Glutamatergic neuron (in vitro differentiated cells): Measurements from ENCODE around the gene GRB14. TPM values are rescaled to one million over a fixed set of nuclear protein-coding genes. Genes with fewer than 3 reads are reported as not detected.

Experiments used
- DNase-seq: peaks from one replicate; pipeline ENCODE4 v3.0.0; 2022
- H3K27ac Mint-ChIP-seq: one replicate; pipeline ENCODE4 v1.8.0; 2020; ENCODE audit warnings: mild to moderate bottlenecking, mixed read lengths, inconsistent platforms; ENCODE audit not compliant: unreplicated experiment
- H3K27me3 Mint-ChIP-seq: one replicate; pipeline ENCODE4 v1.8.0; 2020; ENCODE audit warnings: mild to moderate bottlenecking, moderate library complexity, mixed read lengths, inconsistent platforms; ENCODE audit not compliant: unreplicated experiment
- H3K36me3 Mint-ChIP-seq: one replicate; pipeline ENCODE4 v1.8.0; 2020; ENCODE audit warnings: mild to moderate bottlenecking, mixed read lengths, inconsistent platforms; ENCODE audit not compliant: unreplicated experiment
- H3K4me1 Mint-ChIP-seq: one replicate; pipeline ENCODE4 v1.8.0; 2020; ENCODE audit warnings: mild to moderate bottlenecking, low read depth, mixed read lengths, inconsistent platforms; ENCODE audit not compliant: unreplicated experiment
- H3K4me3 Mint-ChIP-seq: one replicate; pipeline ENCODE4 v1.8.0; 2020; ENCODE audit warnings: mild to moderate bottlenecking, mixed read lengths, inconsistent platforms; ENCODE audit not compliant: unreplicated experiment
- H3K9me3 Mint-ChIP-seq: one replicate; pipeline ENCODE4 v1.8.0; 2020; ENCODE audit warnings: mild to moderate bottlenecking, moderate library complexity, mixed read lengths, inconsistent platforms; ENCODE audit not compliant: unreplicated experiment
- CTCF ChIP-seq: fragments of 200-600 bp; sonication (generic); IDR thresholded peaks from one replicate; pipeline ENCODE4 v1.5.0; 2021; ENCODE audit not compliant: partially characterized antibody, unreplicated experiment
- total RNA-seq: library from RNA; stranded (reverse); fragmentation: NEBNext Ultra II Directional; extraction: Animal tissue kit (Norgen Biotek cat#: 25700); gene quantifications from one replicate; pipeline ENCODE4 v1.2.1, GENCODE V29; 2021; ENCODE audit not compliant: unreplicated experiment

Gene GRB14
- total RNA-seq, 1 donor from 2014 or later = 0.83 TPM

GRCh38 chr2:164522561-164522981 is 98.7 kb downstream of the GRB14 start:
- no peak overlapping the region for H3K4me3 Mint-ChIP-seq
- TF ChIP-seq CTCF = no peak
- H3K27me3 Mint-ChIP-seq = no peaks in the 10 kb centered on the region
- no peak overlapping the region for H3K27ac Mint-ChIP-seq
- H3K4me1 Mint-ChIP-seq = no peaks in the 10 kb centered on the region
- DNase-seq = no peak
- H3K36me3 Mint-ChIP-seq = peaks cover 6% of the 10 kb centered on the region
- peaks cover 2% of the 10 kb centered on the region for H3K9me3 Mint-ChIP-seq

GRCh38 chr2:164515734-164516133 is 105.5 kb downstream of the GRB14 start:
- peaks cover 15% of the 10 kb centered on the region for H3K9me3 Mint-ChIP-seq
- no peak for DNase-seq
- no peak for TF ChIP-seq CTCF
- peaks cover 1% of the 10 kb centered on the region for H3K4me1 Mint-ChIP-seq
- peaks cover 2% of the 10 kb centered on the region for H3K27me3 Mint-ChIP-seq
- H3K36me3 Mint-ChIP-seq = peaks cover 31% of the 10 kb centered on the region
- no peak overlapping the region for H3K4me3 Mint-ChIP-seq
- H3K27ac Mint-ChIP-seq = no peak overlapping the region

- Mint-ChIP-seq H3K27ac (no peak overlapping the region), H3K27me3 (peaks cover 2% of the 10 kb centered on the region)
Measured at GRCh38 chr2:164515030-164515429, 106.3 kb downstream of the GRB14 start.

GRCh38 chr2:164514491-164514890 is 106.8 kb downstream of the GRB14 start:
- peaks cover 15% of the 10 kb centered on the region for H3K9me3 Mint-ChIP-seq
- H3K27me3 Mint-ChIP-seq = peaks cover 2% of the 10 kb centered on the region
- H3K27ac Mint-ChIP-seq = no peak overlapping the region
- DNase-seq = no peak
- TF ChIP-seq CTCF = no peak
- H3K4me1 Mint-ChIP-seq = peaks cover 8% of the 10 kb centered on the region
- no peak overlapping the region for H3K4me3 Mint-ChIP-seq
- peaks cover 31% of the 10 kb centered on the region for H3K36me3 Mint-ChIP-seq

More at GRCh38 chr2:164515030-164515429, 106.3 kb downstream of the GRB14 start:
- DNase-seq = no peak
- Mint-ChIP-seq H3K9me3 (peaks cover 15% of the 10 kb centered on the region), H3K4me3 (no peak overlapping the region), H3K36me3 (peaks cover 31% of the 10 kb centered on the region), H3K4me1 (peaks cover 7% of the 10 kb centered on the region)
- no peak for TF ChIP-seq CTCF

- no peak for DNase-seq
- no peak for TF ChIP-seq CTCF
- Mint-ChIP-seq H3K27ac (no peak overlapping the region), H3K9me3 (peaks cover 13% of the 10 kb centered on the region), H3K4me3 (no peak overlapping the region), H3K36me3 (peaks cover 25% of the 10 kb centered on the region), H3K27me3 (peaks cover 2% of the 10 kb centered on the region), H3K4me1 (peaks cover 8% of the 10 kb centered on the region)
Measured at GRCh38 chr2:164512871-164513270, 108.4 kb downstream of the GRB14 start.
